Neural cell (in vitro differentiated cells): ENCODE results near the gene PDE6G. TPM values are rescaled to one million over a fixed set of nuclear protein-coding genes. Genes with fewer than 3 reads are reported as not detected.

ENCODE experiments used
- H2AFZ ChIP-seq: fragments of 200-600, 300-800 bp; sonication (generic), shearing (Covaris generic); 2 replicates; pipeline ENCODE4 v1.6.0; 2014; ENCODE audit warnings: low read depth, mild to moderate bottlenecking, antibody characterized with exemption, low read length, moderate library complexity
- H3F3A ChIP-seq: fragments of 200-600 bp; shearing (Covaris generic); 2 replicates; pipeline ENCODE4 v1.6.1; 2016; ENCODE audit warnings: mild to moderate bottlenecking, moderate library complexity, mixed read lengths, antibody characterized with exemption, low read length; ENCODE audit not compliant: insufficient read depth, poor library complexity, severe bottlenecking
- H3K27ac ChIP-seq: fragments of 200-600, 300-800 bp; sonication (generic), shearing (Covaris generic); 2 replicates; pipeline ENCODE4 v1.5.1; 2014; ENCODE audit warnings: mild to moderate bottlenecking, low read length, moderate library complexity
- H3K27me3 ChIP-seq: fragments of 300-800, 200-600 bp; sonication (generic), shearing (Covaris generic); 2 replicates; pipeline ENCODE4 v1.6.0; 2014; ENCODE audit warnings: mild to moderate bottlenecking, low read depth, low read length, moderate library complexity; ENCODE audit not compliant: insufficient read depth
- H3K36me3 ChIP-seq: fragments of 300-800, 200-600 bp; sonication (generic), shearing (Covaris generic); 2 replicates; pipeline ENCODE4 v1.5.1; 2014; ENCODE audit warnings: mild to moderate bottlenecking, antibody characterized with exemption, low read length, moderate library complexity; ENCODE audit not compliant: insufficient read depth
- H3K4me2 ChIP-seq: fragments of 300-800, 200-600 bp; sonication (generic), shearing (Covaris generic); 2 replicates; pipeline ENCODE4 v1.6.0; 2014; ENCODE audit warnings: mild to moderate bottlenecking, low read length
- H3K4me3 ChIP-seq: fragments of 300-800, 200-600 bp; sonication (generic), shearing (Covaris generic); 2 replicates; pipeline ENCODE4 v1.5.1; 2014; ENCODE audit warnings: mild to moderate bottlenecking, low read length, moderate library complexity
- H3K79me2 ChIP-seq: fragments of 200-600 bp; shearing (Covaris generic); replicated peaks from 2 replicates; pipeline ENCODE4 v1.6.0; 2014; ENCODE audit warnings: mild to moderate bottlenecking, low read length, moderate library complexity; ENCODE audit not compliant: insufficient read depth
- H3K9ac ChIP-seq: fragments of 300-800, 200-600 bp; sonication (generic), shearing (Covaris generic); 2 replicates; pipeline ENCODE4 v1.6.1; 2016; ENCODE audit warnings: mild to moderate bottlenecking, low read length, mixed read lengths
- H3K9me2 ChIP-seq: fragments of 200-600 bp; shearing (Covaris generic); 2 replicates; pipeline ENCODE4 v1.6.1; 2016; ENCODE audit warnings: mild to moderate bottlenecking, low read length, mixed read lengths; ENCODE audit not compliant: insufficient read depth
- H3K9me3 ChIP-seq: fragments of 200-600, 300-800 bp; sonication (generic), shearing (Covaris generic); 2 replicates; pipeline ENCODE4 v1.6.1; 2016; ENCODE audit warnings: mild to moderate bottlenecking, mixed run types, low read length, moderate library complexity, mixed read lengths
- H4K20me1 ChIP-seq: fragments of 200-600 bp; shearing (Covaris generic); 2 replicates; pipeline ENCODE4 v1.6.1; 2016; ENCODE audit warnings: mild to moderate bottlenecking, mixed run types; ENCODE audit not compliant: insufficient read depth
- CTCF ChIP-seq: fragments of 450-650 bp; IDR thresholded peaks from 2 replicates; pipeline ENCODE4 v1.5.1; 2014; ENCODE audit warnings: antibody characterized with exemption, mild to moderate bottlenecking, moderate library complexity; ENCODE audit not compliant: poor library complexity, severe bottlenecking
- EP300 ChIP-seq: fragments of 450-650 bp; conservative IDR thresholded peaks from 2 replicates; pipeline ENCODE4 v1.6.1; 2014; ENCODE audit warnings: antibody characterized with exemption, mild to moderate bottlenecking, moderate library complexity; ENCODE audit not compliant: poor library complexity, severe bottlenecking
- EZH2 ChIP-seq: fragments of 200-600, 300-800 bp; shearing (Covaris generic), sonication (generic); IDR thresholded peaks from 2 replicates; pipeline ENCODE4 v1.6.1; 2014; ENCODE audit warnings: antibody characterized with exemption, low read length, borderline replicate concordance, mild to moderate bottlenecking; ENCODE audit not compliant: insufficient read depth, poor library complexity, severe bottlenecking
- MXI1 ChIP-seq: fragments of 450-650 bp; conservative IDR thresholded peaks from 2 replicates; pipeline ENCODE4 v1.6.1; 2014; ENCODE audit warnings: antibody characterized with exemption, mild to moderate bottlenecking; ENCODE audit not compliant: poor library complexity, severe bottlenecking
- POLR2AphosphoS5 ChIP-seq: IDR thresholded peaks from 2 replicates; pipeline ENCODE4 v1.6.1; 2012
- RAD21 ChIP-seq: fragments of 450-650 bp; conservative IDR thresholded peaks from 2 replicates; pipeline ENCODE4 v1.6.1; 2014; ENCODE audit warnings: antibody characterized with exemption, mild to moderate bottlenecking, moderate library complexity
- REST ChIP-seq: IDR thresholded peaks from 2 replicates; pipeline ENCODE4 v1.6.1; 2012; ENCODE audit warnings: borderline replicate concordance
- SMC3 ChIP-seq: fragments of 450-650 bp; conservative IDR thresholded peaks from 2 replicates; pipeline ENCODE4 v1.6.1; 2014; ENCODE audit warnings: antibody characterized with exemption, mild to moderate bottlenecking, moderate library complexity; ENCODE audit not compliant: poor library complexity
- TAF1 ChIP-seq: IDR thresholded peaks from 2 replicates; pipeline ENCODE4 v1.6.1; 2012; ENCODE audit warnings: low read depth
- polyA plus RNA-seq: library from polyadenylated mRNA; depleted of rRNA; stranded (reverse); fragments of >200 nt; gene quantifications from 2 replicates; pipeline ENCODE4 v1.2.3, GENCODE V29; 2014

PDE6G gene
- polyA plus RNA-seq, 1 donor from 2014 or later, result not detected

GRCh38 chr17:81687770-81688541, 31.6 kb upstream of the PDE6G start:
- Histone ChIP-seq H3K4me3 (no peak overlapping the region), H3K27me3 (no peaks in the 10 kb centered on the region), H3K4me2 (no peak overlapping the region), H3K79me2 (peaks cover 21% of the 10 kb centered on the region), H3K9ac (no peak overlapping the region), H3K27ac (no peak overlapping the region), H3K9me2 (no peaks in the 10 kb centered on the region), H3K36me3 (no peaks in the 10 kb centered on the region), H4K20me1 (peaks cover 7% of the 10 kb centered on the region), H3F3A (no peaks in the 10 kb centered on the region), H3K9me3 (no peaks in the 10 kb centered on the region), H2AFZ (no peak overlapping the region)
- no peak for TF ChIP-seq POLR2AphosphoS5
- TF ChIP-seq RAD21, result no peak
- no peak for TF ChIP-seq MXI1
- TF ChIP-seq REST, result no peak
- no peak for TF ChIP-seq EZH2
- no peak for TF ChIP-seq TAF1
- no peak for TF ChIP-seq EP300
- no peak for TF ChIP-seq SMC3
- TF ChIP-seq CTCF, result no peak

GRCh38 chr17:81686614-81687013, 30.3 kb upstream of the PDE6G start:
- peaks cover 7% of the 10 kb centered on the region for H4K20me1 ChIP-seq
- no peaks in the 10 kb centered on the region for H3K9me2 ChIP-seq
- H2AFZ ChIP-seq, result no peak overlapping the region
- no peak overlapping the region for H3K4me3 ChIP-seq
- no peaks in the 10 kb centered on the region for H3F3A ChIP-seq
- H3K27me3 ChIP-seq, result no peaks in the 10 kb centered on the region
- H3K9me3 ChIP-seq, result no peaks in the 10 kb centered on the region
- H3K79me2 ChIP-seq, result peaks cover 34% of the 10 kb centered on the region
- no peak overlapping the region for H3K9ac ChIP-seq
- H3K4me2 ChIP-seq, result no peak overlapping the region
- TF ChIP-seq SMC3 (no peak), TAF1 (no peak), POLR2AphosphoS5 (no peak), MXI1 (no peak), EP300 (no peak), REST (no peak), RAD21 (no peak), EZH2 (no peak), CTCF (no peak)
- H3K27ac ChIP-seq, result no peak overlapping the region
- no peaks in the 10 kb centered on the region for H3K36me3 ChIP-seq
